ENCODE data around the gene LTBP4. TPM values are rescaled to one million over a fixed set of nuclear protein-coding genes. Genes with fewer than 3 reads are reported as not detected.

LTBP4 gene
- total RNA-seq, 4 donors from 2014 or later: 134 to 276 (median 196) TPM

DNA sequence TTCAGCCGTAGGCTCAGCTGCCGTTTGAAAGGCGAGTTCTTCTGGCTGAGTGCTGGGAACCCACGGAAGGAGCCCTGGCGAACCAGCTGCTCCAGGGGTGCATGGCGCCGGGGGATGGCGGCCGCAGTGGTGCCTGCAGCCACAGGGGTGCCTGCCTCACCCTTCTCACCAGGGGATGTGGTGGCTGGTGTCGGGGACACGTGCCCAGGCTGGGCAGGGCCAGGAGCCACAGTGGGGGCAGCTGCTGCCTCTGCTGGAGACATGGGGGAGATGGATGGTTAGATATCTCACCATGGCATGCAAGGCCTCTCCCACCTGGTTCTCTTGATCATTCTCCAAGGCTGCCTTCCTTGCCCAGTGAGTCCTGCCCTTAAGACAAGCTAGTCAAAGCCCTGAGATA, 72.2 kb downstream of the LTBP4 start:
- Histone ChIP-seq H3K9me3 (no peaks in the 10 kb centered on the region), H3K4me3 (replicated peaks in 1 of 3) (no peak overlapping the region), H3K36me3 (peaks cover 55 to 69% of the 10 kb centered on the region in 2 donors), H3K27me3 (no peaks in the 10 kb centered on the region), H3K27ac (no peak overlapping the region), H3K4me1 (no peaks in the 10 kb centered on the region)
- TF ChIP-seq POLR2A (IDR thresholded peaks at IDR 0.05): no peak
- TF ChIP-seq, protein P1, sequence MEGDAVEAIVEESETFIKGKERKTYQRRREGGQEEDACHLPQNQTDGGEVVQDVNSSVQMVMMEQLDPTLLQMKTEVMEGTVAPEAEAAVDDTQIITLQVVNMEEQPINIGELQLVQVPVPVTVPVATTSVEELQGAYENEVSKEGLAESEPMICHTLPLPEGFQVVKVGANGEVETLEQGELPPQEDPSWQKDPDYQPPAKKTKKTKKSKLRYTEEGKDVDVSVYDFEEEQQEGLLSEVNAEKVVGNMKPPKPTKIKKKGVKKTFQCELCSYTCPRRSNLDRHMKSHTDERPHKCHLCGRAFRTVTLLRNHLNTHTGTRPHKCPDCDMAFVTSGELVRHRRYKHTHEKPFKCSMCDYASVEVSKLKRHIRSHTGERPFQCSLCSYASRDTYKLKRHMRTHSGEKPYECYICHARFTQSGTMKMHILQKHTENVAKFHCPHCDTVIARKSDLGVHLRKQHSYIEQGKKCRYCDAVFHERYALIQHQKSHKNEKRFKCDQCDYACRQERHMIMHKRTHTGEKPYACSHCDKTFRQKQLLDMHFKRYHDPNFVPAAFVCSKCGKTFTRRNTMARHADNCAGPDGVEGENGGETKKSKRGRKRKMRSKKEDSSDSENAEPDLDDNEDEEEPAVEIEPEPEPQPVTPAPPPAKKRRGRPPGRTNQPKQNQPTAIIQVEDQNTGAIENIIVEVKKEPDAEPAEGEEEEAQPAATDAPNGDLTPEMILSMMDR (IDR thresholded peaks at IDR 0.05): no peak
- intact Hi-C loops (cut with DNase I): no loop called here
- WGBS, 2 donors: 92 to 98% methylated on average over 8 to 10 of the region's 11 CpGs
- no peak for DNase-seq

DNA sequence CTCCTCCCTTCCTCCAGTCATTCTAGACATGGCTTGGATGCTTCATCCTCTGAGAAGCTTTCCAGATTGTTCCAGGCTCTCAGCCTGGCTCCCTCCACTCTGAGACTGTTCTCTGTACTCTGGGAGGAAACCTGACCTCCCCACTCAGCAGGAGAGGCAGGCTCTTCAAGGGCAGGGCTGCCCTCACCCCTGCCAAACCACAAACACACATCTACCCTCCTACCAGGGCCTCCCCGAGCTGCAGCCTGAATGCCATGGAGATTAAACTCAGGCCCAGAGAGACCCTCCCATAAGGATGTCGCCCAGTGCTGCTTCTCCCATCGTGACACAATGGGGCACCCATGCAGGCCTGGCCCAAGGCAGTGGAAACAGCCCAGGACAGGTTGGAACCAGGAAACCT, 73.1 kb downstream of the LTBP4 start:
- intact Hi-C loops (cut with DNase I): no loop called here
- H3K27ac ChIP-seq: no peak overlapping the region
- no peak for TF ChIP-seq POLR2A (IDR thresholded peaks at IDR 0.05)
- TF ChIP-seq, protein P1 (IDR thresholded peaks at IDR 0.05): no peak

DNA sequence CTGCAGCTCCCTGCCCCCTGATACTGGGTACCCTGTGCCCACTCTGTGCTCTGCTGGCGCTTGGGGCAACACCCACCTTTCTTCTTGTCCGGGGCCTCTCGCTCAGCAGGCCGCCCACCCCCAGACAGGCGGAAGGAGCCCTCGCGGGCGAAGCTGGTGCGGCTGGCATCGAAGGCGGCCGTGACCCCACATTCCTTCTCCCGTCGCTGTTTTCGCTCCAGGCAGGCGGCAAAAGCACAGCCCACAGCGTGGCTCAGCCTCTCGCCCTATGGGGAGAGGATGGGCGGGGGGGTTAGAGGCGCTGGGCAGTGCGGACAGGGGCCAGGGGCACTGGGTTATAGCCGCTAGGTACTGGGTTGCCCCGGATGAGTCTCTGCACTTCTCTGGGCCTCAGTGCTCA, 76.0 kb downstream of the LTBP4 start:
- no peaks in the 10 kb centered on the region for H3K4me1 ChIP-seq
- DNase-seq: no peak
- WGBS, 2 donors: 98% methylated on average over 21 to 23 of the region's 23 CpGs
- no peaks in the 10 kb centered on the region for H3K27me3 ChIP-seq
- no peak overlapping the region for H3K4me3 ChIP-seq (replicated peaks in 1 of 3)
- H3K9me3 ChIP-seq: no peaks in the 10 kb centered on the region
- TF ChIP-seq, protein P1 (IDR thresholded peaks at IDR 0.05): no peak
- TF ChIP-seq POLR2A (IDR thresholded peaks at IDR 0.05): no peak
- intact Hi-C loops (cut with DNase I): no loop called here
- no peak overlapping the region for H3K27ac ChIP-seq
- peaks cover 25 to 56% of the 10 kb centered on the region in 2 donors for H3K36me3 ChIP-seq

More for the DNA sequence above, 73.1 kb downstream of the LTBP4 start:
- H3K36me3 ChIP-seq: peaks cover 48 to 65% of the 10 kb centered on the region in 2 donors
- no peaks in the 10 kb centered on the region for H3K9me3 ChIP-seq
- H3K4me1 ChIP-seq: no peaks in the 10 kb centered on the region
- no peak overlapping the region for H3K4me3 ChIP-seq (replicated peaks in 1 of 3)
- 84 to 87% methylated on average over 3 of the region's 3 CpGs for WGBS, 2 donors
- no peaks in the 10 kb centered on the region for H3K27me3 ChIP-seq
- DNase-seq: no peak

Other genes with a start within 250 kb of the LTBP4 start
- under 1 TPM in 2 of 4 donors, not detected in 2; 0.22 to 0.27 TPM for gene HIPK4, start 211.2 kb upstream of the LTBP4 start, total RNA-seq
- gene PRX, start 188.0 kb upstream of the LTBP4 start, total RNA-seq: 10 to 100 TPM in 2 of 4 donors, 1 to 10 TPM in 2; 7.3 to 27.5 (median 10.3) TPM
- gene SERTAD1, start 175.4 kb upstream of the LTBP4 start, total RNA-seq: 10 to 100 TPM; 12.6 to 19.9 (median 15.1) TPM
- 10 to 100 TPM; 15.6 to 25.2 (median 20.4) TPM for gene SERTAD3, start 157.0 kb upstream of the LTBP4 start, total RNA-seq
- gene BLVRB, start 135.6 kb upstream of the LTBP4 start, total RNA-seq: 100 to 1,000 TPM; 111 to 238 (median 205) TPM
- 1 to 10 TPM in 2 of 4 donors, under 1 TPM in 2; 0.67 to 2.7 (median 1.0) TPM for gene SPTBN4, start 134.4 kb upstream of the LTBP4 start, total RNA-seq
- 10 to 100 TPM; 33.3 to 52.1 (median 42.9) TPM for gene SHKBP1, start 24.5 kb upstream of the LTBP4 start, total RNA-seq
- gene NUMBL, start 89.3 kb downstream of the LTBP4 start, total RNA-seq: 10 to 100 TPM; 14.2 to 22.5 (median 17.0) TPM
- gene COQ8B, start 115.5 kb downstream of the LTBP4 start, total RNA-seq: 10 to 100 TPM; 39.2 to 73.0 (median 54.7) TPM
- gene ITPKC, start 115.7 kb downstream of the LTBP4 start, total RNA-seq: 10 to 100 TPM; 18.3 to 49.7 (median 25.1) TPM
- gene ACTMAP, start 149.1 kb downstream of the LTBP4 start, total RNA-seq: 1 to 10 TPM; 3.3 to 8.5 (median 4.5) TPM
- 10 to 100 TPM; 38.2 to 80.5 (median 55.1) TPM for gene SNRPA, start 149.8 kb downstream of the LTBP4 start, total RNA-seq
- gene MIA, start 174.2 kb downstream of the LTBP4 start, total RNA-seq: not detected
- gene RAB4B, start 176.9 kb downstream of the LTBP4 start, total RNA-seq: 10 to 100 TPM; 21.5 to 56.6 (median 31.5) TPM
- 100 to 1,000 TPM in 2 of 4 donors, 10 to 100 TPM in 2; 94.2 to 120 (median 105) TPM for gene EGLN2, start 197.8 kb downstream of the LTBP4 start, total RNA-seq
- not detected for gene CYP2A6, start 249.1 kb downstream of the LTBP4 start, total RNA-seq